Measurements from ENCODE around the gene RNF2. TPM values are rescaled to one million over a fixed set of nuclear protein-coding genes. Genes with fewer than 3 reads are reported as not detected.
"Not testable (repeated sequence)": the region's sequence is repeated elsewhere in the genome, so short reads cannot be mapped to it uniquely, and the experiment has no call there.

RNF2 gene
- 32.8 TPM for total RNA-seq (2021; ENCODE audit: unreplicated experiment)
- polyA plus RNA-seq (2012; ENCODE audit: insufficient read length) = 15.4 TPM
- Bru-seq, nascent RNA = percentile 81 among the genes with signal in this experiment
- percentile 80 among the genes with signal in this experiment for BruChase-seq, experiment 1, labeled RNA remaining after a 2-hour chase
- BruChase-seq, experiment 2, labeled RNA remaining after a 6-hour chase = percentile 82 among the genes with signal in this experiment
- long read RNA-seq, transcript RNF2-202 (7 exons, 3,606 nt) = major isoform, 36 of 45 reads
- long read RNA-seq, partial matches to known transcripts = 2 of 45 reads
- long read RNA-seq, other reads (novel, unspliced or antisense) = 5 of 45 reads

- in situ Hi-C loops (cut with HindIII; ENCODE audit: low pct_unique_long_range_greater_than_20kb, low sequenced_read_pairs) (no loop called here), intact Hi-C loops (cut with micrococcal nuclease; ENCODE audit: unreplicated experiment) (no loop called here)
- no TSS peak for BruUV-seq (replicated peaks)
- Histone ChIP-seq H3K4me1 (ENCODE audit: control insufficient read depth, insufficient read depth, low read length) (peaks cover 18% of the 10 kb centered on the region; the same call in 1 of the 2 replicates), H3K9me3 (ENCODE audit: control insufficient read depth, insufficient read depth, low read depth, low read length) (no peaks in the 10 kb centered on the region), H3K4me3 (ENCODE audit: low read depth in 2 of 2, low read length in 2 of 2) (peak within 1 kb of the TSS; percentile 87 to 91), H3K27ac (ENCODE audit: low read length) (peak within 1 kb of the TSS; percentile 81), H3K36me3 (ENCODE audit: control insufficient read depth, insufficient read depth, low read length) (no peaks in the 10 kb centered on the region; the same call in 1 of the 2 replicates), H3K27me3 (ENCODE audit: control insufficient read depth, insufficient read depth, low read length) (no peaks in the 10 kb centered on the region)
- peak; percentile 64; the same call in 1 of the 2 replicates for TF ChIP-seq POLR2AphosphoS5 (IDR thresholded peaks at IDR 0.05; ENCODE audit: low read depth, low read length)
- no peak for TF ChIP-seq REST (IDR thresholded peaks at IDR 0.05; ENCODE audit: insufficient read depth in 1 of 2, low read depth in 2 of 2, low read length in 1 of 2)
- TF ChIP-seq SIN3A (IDR thresholded peaks at IDR 0.05; ENCODE audit: borderline replicate concordance, insufficient read depth, low read depth, low read length) = 0 out of 2 replicates have a peak, but pooled peaks have one; percentile 60
- TF ChIP-seq TCF7L2 (IDR thresholded peaks at IDR 0.05; ENCODE audit: low read depth, low read length) = no peak
- TF ChIP-seq CTCF (IDR thresholded peaks at IDR 0.05) = peak; percentile 39
- POLR2A ChIA-PET = interaction anchor here (0.6 to 0.8 kb wide), 5 partner anchors 11 to 784 kb away, joined by 3 to 20 read pairs (median 4); no protein-coding TSS in a partner anchor
- DNase-seq (ENCODE audit: low read depth, low spot score) = peak; percentile 17
- CTCF ChIA-PET = interaction anchor here (0.6 kb wide), 2 partner anchors 328 to 1699 kb away, joined by 3 to 7 read pairs; no protein-coding TSS in a partner anchor
- ATAC-seq = peak; percentile 99
Observed at GRCh38 chr1:185044981-185045813, at the start of gene RNF2. RNF2 (plus strand) TSS chr1:185045558; CDS start chr1:185087554, 41,996 bp downstream.

GRCh38 chr1:184999974-185000373, 45.4 kb upstream of the RNF2 start:
- DNase-seq (ENCODE audit: low read depth, low spot score); BruUV-seq (replicated peaks); H3K4me3 ChIP-seq (ENCODE audit: low read depth in 2 of 2, low read length in 2 of 2); H3K27ac ChIP-seq (ENCODE audit: low read length); ATAC-seq; H3K36me3 ChIP-seq (ENCODE audit: control insufficient read depth, insufficient read depth, low read length); in situ Hi-C loops (cut with HindIII; ENCODE audit: low pct_unique_long_range_greater_than_20kb, low sequenced_read_pairs); POLR2A ChIA-PET; intact Hi-C loops (cut with micrococcal nuclease; ENCODE audit: unreplicated experiment); H3K4me1 ChIP-seq (ENCODE audit: control insufficient read depth, insufficient read depth, low read length); H3K27me3 ChIP-seq (ENCODE audit: control insufficient read depth, insufficient read depth, low read length); CTCF ChIA-PET; H3K9me3 ChIP-seq (ENCODE audit: control insufficient read depth, insufficient read depth, low read depth, low read length): not testable (repeated sequence)

- H3K36me3 ChIP-seq (ENCODE audit: control insufficient read depth, insufficient read depth, low read length); H3K4me1 ChIP-seq (ENCODE audit: control insufficient read depth, insufficient read depth, low read length); CTCF ChIA-PET; BruUV-seq (replicated peaks); H3K9me3 ChIP-seq (ENCODE audit: control insufficient read depth, insufficient read depth, low read depth, low read length); POLR2A ChIA-PET; DNase-seq (ENCODE audit: low read depth, low spot score); H3K27me3 ChIP-seq (ENCODE audit: control insufficient read depth, insufficient read depth, low read length); in situ Hi-C loops (cut with HindIII; ENCODE audit: low pct_unique_long_range_greater_than_20kb, low sequenced_read_pairs); H3K27ac ChIP-seq (ENCODE audit: low read length); intact Hi-C loops (cut with micrococcal nuclease; ENCODE audit: unreplicated experiment): not testable (repeated sequence)
- peak overlapping the region; percentile 36 to 59 for H3K4me3 ChIP-seq (ENCODE audit: low read depth in 2 of 2, low read length in 2 of 2)
- ATAC-seq = peak; percentile 88; the same call in 1 of the 2 replicates
Observed at GRCh38 chr1:185001312-185001880, 44.0 kb upstream of the RNF2 start.
